Gastroesophageal sphincter (tissue), 4 donors: ENCODE data around the gene ARHGEF19. TPM values are rescaled to one million over a fixed set of nuclear protein-coding genes. Genes with fewer than 3 reads are reported as not detected.

Experiments
- ATAC-seq: fragments of 150-250 bp; one replicate; pipeline ENCODE4 v1.9.1; 2016; ENCODE audit warnings: mild to moderate bottlenecking, moderate library complexity
- H3K27ac ChIP-seq, 4 donors: fragments of 200-600 bp; sonication (generic) in 3 of 4; 1 replicate in 3 of 4; 2 replicates in 1 of 4; pipeline ENCODE4 v1.5.1; 2016 to 2019
- H3K27me3 ChIP-seq: fragments of 200-600 bp; sonication (generic); one replicate; pipeline ENCODE4 v1.5.1; 2019
- H3K36me3 ChIP-seq, 2 donors: fragments of 200-600 bp; sonication (generic); one replicate each; pipeline ENCODE4 v1.5.1; 2019; ENCODE audit warnings: control low read depth in 1 of 2
- H3K4me1 ChIP-seq, 3 donors: fragments of 200-600 bp; sonication (generic); 1 replicate in 2 of 3; 2 replicates in 1 of 3; pipeline ENCODE4 v1.5.1; 2016 to 2019; ENCODE audit warnings: control low read depth in 2 of 3
- H3K4me3 ChIP-seq, 2 donors: fragments of 200-600 bp; sonication (generic); one replicate each; pipeline ENCODE4 v1.5.1; 2019; ENCODE audit warnings: mild to moderate bottlenecking in 1 of 2, moderate library complexity in 1 of 2
- H3K9me3 ChIP-seq, 3 donors: fragments of 200-600 bp; sonication (generic); one replicate each; pipeline ENCODE4 v1.5.1; 2017 to 2019; ENCODE audit warnings: control low read depth in 2 of 3
- EP300 ChIP-seq: sonication (generic); formaldehyde crosslinking; IDR thresholded peaks from one replicate; pipeline ENCODE4 v1.6.1; 2017; ENCODE audit warnings: antibody characterized with exemption, mild to moderate bottlenecking
- POLR2A ChIP-seq, 2 donors: fragments of 450-650 bp; IDR thresholded peaks; one replicate each; pipeline ENCODE4 v1.6.1; 2017; ENCODE audit warnings: antibody characterized with exemption in 2 of 2, mild to moderate bottlenecking in 2 of 2, moderate library complexity in 1 of 2
- POLR2AphosphoS5 ChIP-seq: sonication (generic); formaldehyde crosslinking; IDR thresholded peaks from one replicate; pipeline ENCODE4 v1.6.1; 2017; ENCODE audit warnings: antibody characterized with exemption
- WGBS, 2 donors: methylation state at CpG; one replicate each; pipeline ENCODE4 v1.1.5; 2018; ENCODE audit warnings: low coverage in 1 of 2; 5-methylcytosine and 5-hydroxymethylcytosine counted together
- total RNA-seq, 4 donors: library from RNA; depleted of rRNA; stranded (reverse); fragments of >200 nt; gene quantifications; one replicate each; pipeline ENCODE4 v1.1.0, GENCODE V29; 2016
- TF ChIP-seq, protein P1 (sequence below), 4 experiments: fragments of 200-600 bp in 2 of 4; fragments of 450-650 bp in 2 of 4; sonication (generic) in 1 of 4; IDR thresholded peaks; one replicate each; pipeline ENCODE4 v1.5.1; 2017 to 2019; ENCODE audit warnings: antibody characterized with exemption in 4 of 4, mild to moderate bottlenecking in 2 of 4, moderate library complexity in 2 of 4

Gene ARHGEF19
- total RNA-seq, 4 donors from 2014 or later, result 2.8 to 3.6 (median 3.4) TPM

DNA sequence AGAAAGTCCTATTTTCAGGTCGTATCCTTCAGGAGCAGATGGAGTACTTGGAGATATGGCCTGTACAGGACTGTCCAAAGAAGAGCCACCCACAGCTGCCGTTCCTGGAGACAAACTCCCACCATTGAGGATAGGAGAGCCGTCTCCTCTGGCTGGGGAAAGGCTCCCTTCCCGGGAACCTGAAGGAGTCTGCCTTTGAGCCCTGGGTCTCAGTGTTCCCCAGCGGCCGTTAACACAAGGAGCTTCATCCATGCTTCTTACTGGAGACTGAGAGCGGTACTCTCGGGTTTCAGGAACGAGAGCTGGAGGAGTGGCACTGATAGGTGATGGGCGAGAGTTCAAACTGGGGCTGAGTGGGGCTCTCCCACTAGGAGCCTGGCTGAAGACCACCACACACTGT lies 38.9 kb upstream of the ARHGEF19 start:
- TF ChIP-seq, protein P1, sequence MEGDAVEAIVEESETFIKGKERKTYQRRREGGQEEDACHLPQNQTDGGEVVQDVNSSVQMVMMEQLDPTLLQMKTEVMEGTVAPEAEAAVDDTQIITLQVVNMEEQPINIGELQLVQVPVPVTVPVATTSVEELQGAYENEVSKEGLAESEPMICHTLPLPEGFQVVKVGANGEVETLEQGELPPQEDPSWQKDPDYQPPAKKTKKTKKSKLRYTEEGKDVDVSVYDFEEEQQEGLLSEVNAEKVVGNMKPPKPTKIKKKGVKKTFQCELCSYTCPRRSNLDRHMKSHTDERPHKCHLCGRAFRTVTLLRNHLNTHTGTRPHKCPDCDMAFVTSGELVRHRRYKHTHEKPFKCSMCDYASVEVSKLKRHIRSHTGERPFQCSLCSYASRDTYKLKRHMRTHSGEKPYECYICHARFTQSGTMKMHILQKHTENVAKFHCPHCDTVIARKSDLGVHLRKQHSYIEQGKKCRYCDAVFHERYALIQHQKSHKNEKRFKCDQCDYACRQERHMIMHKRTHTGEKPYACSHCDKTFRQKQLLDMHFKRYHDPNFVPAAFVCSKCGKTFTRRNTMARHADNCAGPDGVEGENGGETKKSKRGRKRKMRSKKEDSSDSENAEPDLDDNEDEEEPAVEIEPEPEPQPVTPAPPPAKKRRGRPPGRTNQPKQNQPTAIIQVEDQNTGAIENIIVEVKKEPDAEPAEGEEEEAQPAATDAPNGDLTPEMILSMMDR (IDR thresholded peaks at IDR 0.05), result no peak
- Histone ChIP-seq H3K9me3 (no peaks in the 10 kb centered on the region), H3K27ac (peak overlapping the region; percentile 82 to 93 (median 85)), H3K27me3 (no peaks in the 10 kb centered on the region), H3K4me3 (no peak overlapping the region), H3K36me3 (peaks cover 0 to 60% of the 10 kb centered on the region in 2 donors), H3K4me1 (peaks cover 38 to 64% (median 41%) of the 10 kb centered on the region in 3 donors)
- no peak for ATAC-seq
- 63 to 80% methylated on average over 1 to 6 of the region's 10 CpGs for WGBS, 2 donors

DNA sequence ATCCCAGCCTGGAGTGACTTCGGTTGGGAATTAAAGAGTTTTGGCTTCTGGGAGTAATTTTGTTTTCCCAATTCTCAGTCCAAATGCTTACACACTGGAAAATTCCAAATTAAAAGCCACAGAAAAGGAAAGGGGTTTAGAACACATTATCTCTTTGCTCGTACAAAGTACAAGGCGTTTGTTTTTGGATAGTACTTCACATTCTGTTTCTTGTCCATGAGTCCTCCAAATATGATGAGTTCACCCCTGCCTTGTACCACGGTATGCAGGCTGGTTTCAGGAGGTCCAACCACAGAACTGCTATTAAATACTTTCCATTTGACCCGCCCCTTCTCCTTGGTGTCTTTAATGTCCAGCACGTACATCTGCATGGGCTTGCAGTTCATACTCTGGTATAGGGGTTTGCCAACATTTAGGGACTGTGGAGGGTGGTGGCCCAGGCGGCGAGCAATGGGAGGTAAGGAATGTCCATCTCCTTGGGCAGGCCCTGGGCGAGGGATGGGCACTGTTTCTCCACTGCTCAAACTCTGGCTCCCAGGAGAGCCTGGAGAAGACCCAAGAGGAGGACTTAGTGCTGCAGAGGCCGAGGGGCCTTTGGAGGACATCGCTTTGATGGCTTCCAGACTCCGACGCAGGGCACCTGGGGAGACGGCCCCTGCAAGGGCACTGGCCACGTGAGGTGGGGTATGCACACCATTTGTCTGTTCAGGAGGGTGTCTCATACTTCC lies 38.2 kb upstream of the ARHGEF19 start:
- Histone ChIP-seq H3K36me3 (peaks cover 0 to 57% of the 10 kb centered on the region in 2 donors), H3K4me1 (peaks cover 38 to 68% (median 41%) of the 10 kb centered on the region in 3 donors)
- ATAC-seq, result peak; percentile 41

DNA sequence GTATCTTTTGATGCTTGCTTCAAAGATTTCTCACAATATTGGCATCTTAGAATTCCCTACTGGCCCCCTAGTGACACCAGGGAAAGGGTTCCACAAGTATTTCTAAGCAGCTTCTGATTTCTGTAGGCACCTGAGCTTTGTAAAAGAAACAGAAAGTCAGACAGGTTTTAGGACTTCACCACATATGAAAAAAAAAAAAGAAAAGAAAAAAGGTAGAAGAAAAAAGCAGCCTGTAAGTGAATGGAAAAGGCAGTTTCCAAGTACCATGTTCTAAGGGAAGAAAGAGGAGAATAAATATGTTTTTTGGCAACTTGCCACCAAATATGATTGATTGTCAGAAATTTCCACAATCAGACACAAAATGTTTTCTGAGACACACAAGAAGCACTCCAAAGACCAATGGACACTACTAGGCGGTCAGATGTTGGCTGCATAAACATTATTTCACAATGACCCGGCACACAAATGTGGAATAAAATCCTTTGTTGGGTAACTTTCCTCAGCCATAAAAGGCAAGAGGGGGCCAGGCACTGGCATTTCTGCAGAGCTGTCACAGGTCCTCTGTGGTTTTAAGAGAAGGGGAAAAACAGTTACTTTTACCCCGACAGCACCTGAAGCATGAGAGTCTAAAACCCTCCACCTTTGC lies 37.3 kb upstream of the ARHGEF19 start:
- WGBS, 2 donors, result 0 to 33% methylated on average over 3 of the region's 3 CpGs
- TF ChIP-seq POLR2A (IDR thresholded peaks at IDR 0.05) (no peak), EP300 (no peak), POLR2AphosphoS5 (peak; percentile 91)
- TF ChIP-seq, protein P1 (IDR thresholded peaks at IDR 0.05), result no peak
- no peaks in the 10 kb centered on the region for H3K9me3 ChIP-seq
- H3K36me3 ChIP-seq, result peaks cover 0 to 54% of the 10 kb centered on the region in 2 donors
- peaks cover 38 to 78% (median 41%) of the 10 kb centered on the region in 3 donors for H3K4me1 ChIP-seq
- no peaks in the 10 kb centered on the region for H3K27me3 ChIP-seq
- H3K4me3 ChIP-seq, result no peak overlapping the region
- H3K27ac ChIP-seq, result peak overlapping the region; percentile 82 to 93 (median 85)
- peak; percentile 81 for ATAC-seq

More for the DNA sequence above, 38.2 kb upstream of the ARHGEF19 start:
- WGBS, 2 donors, result 27 to 53% methylated on average over 4 to 13 of the region's 15 CpGs
- TF ChIP-seq POLR2AphosphoS5 (peak; percentile 47), EP300 (no peak)
- Histone ChIP-seq H3K4me3 (no peak overlapping the region), H3K9me3 (no peaks in the 10 kb centered on the region), H3K27me3 (no peaks in the 10 kb centered on the region), H3K27ac (peak overlapping the region; percentile 82 to 93 (median 85))

DNA sequence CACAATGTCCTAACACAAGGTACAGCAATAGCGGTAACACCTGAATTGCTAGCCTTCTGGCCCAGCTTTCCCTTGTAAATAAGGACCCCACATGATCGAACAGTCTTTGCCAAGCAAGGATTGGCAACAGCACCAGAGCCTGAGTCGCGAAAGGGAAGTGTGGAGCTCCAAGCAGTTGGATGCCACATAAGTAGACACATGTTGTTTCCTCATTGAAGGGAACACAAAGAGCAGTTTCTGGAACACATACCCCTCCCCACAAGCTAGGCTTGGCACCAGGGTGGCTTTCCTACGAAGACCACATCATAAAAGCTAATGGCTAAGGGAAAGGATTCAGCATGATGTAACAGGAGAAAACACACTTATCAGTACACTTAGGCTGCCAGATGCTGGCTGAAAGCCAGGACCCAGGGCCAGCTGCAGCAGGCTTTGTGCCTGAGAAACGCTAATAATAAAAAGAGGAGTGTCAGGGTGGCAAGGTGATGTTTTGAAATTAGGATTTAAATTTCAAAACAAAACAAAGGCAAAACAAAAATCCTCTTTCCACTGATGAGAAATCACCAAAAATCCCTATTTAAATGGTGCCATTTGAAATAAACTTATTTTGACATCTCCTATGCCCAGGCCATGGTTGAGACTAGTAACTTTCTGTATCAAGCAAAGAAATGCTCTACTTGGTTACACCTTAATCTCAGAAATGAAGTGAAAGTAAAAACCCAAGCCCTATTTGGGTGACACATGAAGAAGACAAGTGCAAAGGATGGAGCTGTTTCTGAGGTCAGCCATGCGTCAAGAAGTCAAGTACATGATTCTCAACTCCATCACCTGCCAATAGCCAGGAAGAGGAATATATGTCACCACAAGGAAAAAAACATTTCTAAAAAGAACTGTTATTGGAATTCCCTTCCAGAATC lies 36.4 kb upstream of the ARHGEF19 start:
- ATAC-seq, result peak; percentile 74
- H3K27ac ChIP-seq, result peak overlapping the region; percentile 80 to 93 (median 82)
- 13 to 23% methylated on average over 6 to 7 of the region's 7 CpGs for WGBS, 2 donors
- H3K36me3 ChIP-seq, result peaks cover 0 to 51% of the 10 kb centered on the region in 2 donors
- TF ChIP-seq POLR2AphosphoS5 (peak; percentile 93), POLR2A (IDR thresholded peaks at IDR 0.05) (no peak)
- H3K27me3 ChIP-seq, result no peaks in the 10 kb centered on the region
- H3K9me3 ChIP-seq, result no peaks in the 10 kb centered on the region
- H3K4me1 ChIP-seq, result peaks cover 37 to 87% (median 41%) of the 10 kb centered on the region in 3 donors
- H3K4me3 ChIP-seq, result no peak overlapping the region

DNA sequence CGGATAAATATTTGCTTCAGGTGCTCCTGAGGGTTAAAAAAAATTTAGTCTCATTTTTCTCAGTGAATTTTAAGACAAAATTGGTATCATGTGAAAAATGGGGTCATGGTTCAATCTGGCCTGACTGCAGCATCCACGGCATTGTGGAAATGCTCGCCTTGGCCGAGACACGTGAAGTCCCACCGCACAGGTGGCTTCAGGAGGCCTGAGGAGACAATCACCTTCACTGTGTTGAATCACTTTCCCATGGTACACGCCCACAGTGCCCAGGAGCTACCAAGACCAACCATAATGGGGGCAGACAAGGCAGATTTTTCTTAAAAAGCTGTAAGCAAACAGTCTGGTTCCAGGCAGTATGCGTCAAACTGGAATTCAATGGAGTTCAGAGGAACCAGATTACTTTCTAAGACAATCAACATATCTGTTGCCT lies 35.6 kb upstream of the ARHGEF19 start:
- no peak for ATAC-seq

More for the DNA sequence above, 35.6 kb upstream of the ARHGEF19 start:
- TF ChIP-seq, protein P1 (IDR thresholded peaks at IDR 0.05), result no peak
- TF ChIP-seq POLR2A (IDR thresholded peaks at IDR 0.05), result no peak
- no peak for TF ChIP-seq EP300
- no peak for TF ChIP-seq POLR2AphosphoS5
- 90 to 91% methylated on average over 2 to 8 of the region's 8 CpGs for whole genome bisulfite sequencing, 2 donors
- Histone ChIP-seq H3K4me1 (peaks cover 37 to 91% (median 41%) of the 10 kb centered on the region in 3 donors), H3K27me3 (no peaks in the 10 kb centered on the region), H3K9me3 (no peaks in the 10 kb centered on the region), H3K36me3 (peaks cover 0 to 42% of the 10 kb centered on the region in 2 donors), H3K27ac (peak overlapping the region; percentile 80 to 93 (median 82)), H3K4me3 (no peak overlapping the region)
